Smooth muscle cell of the umbilical artery (primary cell): Measurements from ENCODE around the gene RGS16. TPM values are rescaled to one million over a fixed set of nuclear protein-coding genes. Genes with fewer than 3 reads are reported as not detected.

Experiments used
- total RNA-seq: library from RNA; depleted of rRNA; stranded (reverse); fragments of >200 nt; gene quantifications from 2 replicates; pipeline ENCODE4 v1.2.3, GENCODE V29; 2014

RGS16 gene
- 0.14 and 0.30 TPM in 2 replicates for total RNA-seq

DNA sequence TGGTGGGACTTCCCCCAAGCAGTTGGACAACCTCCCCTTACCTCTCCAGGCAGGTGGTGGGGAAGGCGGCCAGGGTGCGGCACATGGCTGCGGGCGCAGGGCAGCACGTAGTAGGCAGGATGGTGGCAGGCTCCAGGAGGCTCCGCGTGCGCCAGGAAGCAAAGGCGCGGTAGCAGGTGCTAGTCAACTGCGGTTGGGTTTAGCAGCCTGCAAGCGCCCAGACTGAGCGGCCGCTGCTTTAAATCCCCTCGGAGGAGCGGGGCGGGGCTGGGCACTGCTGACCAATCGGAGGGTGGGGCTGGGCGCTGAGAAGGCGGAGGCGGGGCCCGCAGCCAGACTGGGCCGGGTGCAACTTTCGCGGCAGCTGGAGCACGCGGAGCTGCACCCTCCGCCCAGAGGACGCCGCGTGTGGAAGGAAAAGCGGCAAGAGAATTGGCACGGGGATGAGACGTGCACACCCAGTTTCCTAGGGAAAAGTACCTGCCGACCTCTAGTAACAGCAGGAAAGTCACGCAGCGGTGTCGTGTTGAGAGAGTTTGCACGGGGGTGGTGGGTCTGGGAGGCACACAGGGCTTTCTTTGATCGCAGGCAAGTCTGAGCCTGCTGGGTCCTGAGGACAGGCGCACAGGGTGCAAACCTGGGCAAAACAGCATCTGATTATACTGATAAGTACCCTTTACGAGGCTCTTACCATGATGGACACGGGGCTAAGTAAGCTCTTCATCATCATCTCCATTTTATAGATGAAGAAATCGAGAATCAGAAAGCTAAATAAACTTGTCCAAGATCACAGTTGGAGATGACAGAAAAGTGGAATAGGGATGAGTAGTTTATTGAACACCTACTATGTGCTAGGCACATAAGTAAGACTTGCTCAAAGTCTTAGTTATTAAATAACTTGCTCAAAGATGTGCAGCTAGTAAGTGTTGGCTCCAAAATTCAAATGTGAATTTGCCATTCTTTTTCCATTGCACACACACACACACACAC lies at the start of gene RGS16:
TSS of gene RGS16 (minus strand) at position 215 of the 990 bp plus-strand sequence. CDS start at position 85, 130 bp downstream.

GRCh38 chr1:182588500-182589396 lies 15.4 kb downstream of the RGS16 start, which contains the start of gene RNASEL:
TSS of gene RNASEL (minus strand) at chr1:182589256. CDS start at chr1:182586806, 2,450 bp downstream.

Other genes starting within 250 kb of the RGS16 start
- gene GLUL, start 212.6 kb downstream of the RGS16 start, total RNA-seq: 95.9 and 142 TPM in 2 replicates
- not detected in 2 replicates for gene TEDDM1, start 203.7 kb downstream of the RGS16 start, total RNA-seq
- gene RGSL1, start 154.2 kb downstream of the RGS16 start, total RNA-seq: not detected in 2 replicates
- gene RNASEL, start 15.1 kb downstream of the RGS16 start, total RNA-seq: 6.8 and 13.7 TPM in 2 replicates
- gene RGS8, start 80.2 kb upstream of the RGS16 start, total RNA-seq: not detected in 2 replicates
- 1.2 and 1.5 TPM in 2 replicates for gene NPL, start 185.4 kb upstream of the RGS16 start, total RNA-seq
- gene DHX9, start 235.0 kb upstream of the RGS16 start, total RNA-seq: 126 and 174 TPM in 2 replicates